Mammary epithelial cell (primary cell): ENCODE results near the gene MAMDC4.

Experiments
- CTCF ChIP-seq, 2 donors: IDR thresholded peaks in 1 of 2; conservative IDR thresholded peaks in 1 of 2; 2 replicates each; pipeline ENCODE4 v1.5.1; 2011 to 2012; ENCODE audit warnings: inconsistent platforms in 2 of 2, low read length in 2 of 2, mild to moderate bottlenecking in 2 of 2, control low read depth in 1 of 2, low read depth in 1 of 2; ENCODE audit not compliant: insufficient read depth in 1 of 2; ENCODE audit errors: extremely low read depth in 1 of 2
- EZH2 ChIP-seq: IDR thresholded peaks from 2 replicates; pipeline ENCODE4 v1.6.1; 2012; ENCODE audit warnings: low read length, inconsistent platforms, borderline replicate concordance

- no peak for TF ChIP-seq CTCF (conservative IDR thresholded peaks at IDR 0.05 in 1 of 2, IDR thresholded peaks at IDR 0.05 in 1 of 2; ENCODE audit: extremely low read depth in 1 of 2, insufficient read depth in 1 of 2, low read depth in 1 of 2, low read length in 2 of 2)
- no peak for TF ChIP-seq EZH2
These were observed 15.9 kb upstream of the MAMDC4 start for GRCh38 chr9:136835932-136836904.
